HCT116 (cell line): Measurements from ENCODE around the gene DPF1. TPM values are rescaled to one million over a fixed set of nuclear protein-coding genes. Genes with fewer than 3 reads are reported as not detected.

Experiments used
- ATAC-seq: fragments of 200-7000 bp; cut with Tn5 transposase; 2 replicates; pipeline ENCODE4 v1.9.1; 2020; ENCODE audit warnings: mild to moderate bottlenecking, moderate library complexity
- BruUV-seq: library from RNA; stranded (reverse); fragments of 400-500 nt; replicated peaks from 2 replicates; lab custom pipeline; 2021; lab: Mats Ljungman, UMichigan
- CTCF ChIA-PET: fragments of 300-600 bp; sonication (Branson Sonifier 250); formaldehyde crosslinking; loops from one replicate; lab custom pipeline; 2021; ENCODE audit warnings: antibody characterized with exemption; lab: Charles Lee
- POLR2A ChIA-PET: fragments of 300-600, 350-600 bp; sonication (Branson Sonifier 250); formaldehyde crosslinking; loops from one replicate; lab custom pipeline; 2021; ENCODE audit warnings: antibody characterized with exemption; lab: Charles Lee
- RAD21 ChIA-PET, 2 experiments: fragments of 300-600 bp; sonication (Branson Sonifier 250); formaldehyde crosslinking; loops; one replicate each; lab custom pipeline; 2023; ENCODE audit warnings: low total read pairs in 2 of 2; ENCODE audit not compliant: uncharacterized antibody in 2 of 2, unreplicated experiment in 2 of 2, low non-redundant PET in 1 of 2; lab: Charles Lee
- DNase-seq: peaks from one replicate; pipeline ENCODE4 v3.0.0-alpha.2; 2010; ENCODE audit warnings: low read depth, low spot score
- H2AFZ ChIP-seq: fragments of 200-600 bp; shearing (Covaris generic), sonication (generic); 2 replicates; pipeline ENCODE4 v1.6.1; 2017; ENCODE audit warnings: low read depth, mixed run types, mixed read lengths, antibody characterized with exemption, low read length; ENCODE audit not compliant: poor library complexity, severe bottlenecking
- H3K27ac ChIP-seq: 2 replicates; pipeline ENCODE4 v1.5.1; 2012; ENCODE audit warnings: low read depth, low read length
- H3K27me3 ChIP-seq: fragments of 200-600 bp; sonication (generic); 2 replicates; pipeline ENCODE4 v1.6.1; 2016; ENCODE audit warnings: mixed run types, low read length, mixed read lengths; ENCODE audit not compliant: insufficient read depth
- H3K36me3 ChIP-seq, 2 experiments: fragments of 200-500 bp in 1 of 2; fragments of 200-600 bp in 1 of 2; sonication (Bioruptor generic) in 1 of 2; sonication (generic) in 1 of 2; 2 replicates each; pipeline versions ENCODE4 v1.5.1 to v1.6.1; 2014 to 2016; ENCODE audit warnings: low read length in 2 of 2, inconsistent platforms in 1 of 2, mixed read lengths in 1 of 2, mixed run types in 1 of 2; ENCODE audit not compliant: insufficient read depth in 2 of 2, control insufficient read depth in 1 of 2
- H3K4me1 ChIP-seq, 2 experiments: fragments of 200-600 bp in 1 of 2; sonication (generic) in 1 of 2; 2 replicates each; pipeline versions ENCODE4 v1.5.1 to v1.6.1; 2012 to 2017; ENCODE audit warnings: low read length in 2 of 2, inconsistent platforms in 1 of 2, mild to moderate bottlenecking in 1 of 2, mixed read lengths in 1 of 2, mixed run types in 1 of 2, moderate library complexity in 1 of 2; ENCODE audit not compliant: insufficient read depth in 2 of 2, control insufficient read depth in 1 of 2
- H3K4me2 ChIP-seq: fragments of 200-600 bp; sonication (generic); 2 replicates; pipeline ENCODE4 v1.6.1; 2017; ENCODE audit warnings: mixed run types, low read length, mixed read lengths
- H3K4me3 ChIP-seq, 2 experiments: fragments of 200-600 bp in 1 of 2; sonication (generic) in 1 of 2; replicated peaks in 1 of 2; 2 replicates each; pipeline ENCODE4 v1.5.1; 2011 to 2016; ENCODE audit warnings: low read length in 2 of 2, control low read depth in 1 of 2, low read depth in 1 of 2, mild to moderate bottlenecking in 1 of 2, mixed read lengths in 1 of 2, mixed run types in 1 of 2
- H3K79me2 ChIP-seq: fragments of 200-600 bp; sonication (generic); 2 replicates; pipeline ENCODE4 v1.6.1; 2017; ENCODE audit warnings: mild to moderate bottlenecking, mixed run types, low read length, moderate library complexity, mixed read lengths; ENCODE audit not compliant: insufficient read depth
- H3K9ac ChIP-seq: fragments of 200-600 bp; sonication (generic); 2 replicates; pipeline ENCODE4 v1.6.1; 2016; ENCODE audit warnings: low read length, mixed read lengths
- H3K9me2 ChIP-seq: fragments of 200-600 bp; sonication (generic), shearing (Covaris generic); 2 replicates; pipeline ENCODE4 v1.6.1; 2017; ENCODE audit warnings: mixed run types, mild to moderate bottlenecking, moderate library complexity; ENCODE audit not compliant: insufficient read depth
- H3K9me3 ChIP-seq, 2 experiments: fragments of 200-500 bp in 1 of 2; fragments of 200-600 bp in 1 of 2; sonication (Bioruptor generic) in 1 of 2; sonication (generic) in 1 of 2; 2 replicates each; pipeline ENCODE4 v1.6.1; 2014 to 2017; ENCODE audit warnings: low read length in 2 of 2, mixed read lengths in 2 of 2, inconsistent platforms in 1 of 2, low read depth in 1 of 2, mild to moderate bottlenecking in 1 of 2, mixed run types in 1 of 2, moderate library complexity in 1 of 2; ENCODE audit not compliant: control insufficient read depth in 1 of 2, insufficient read depth in 1 of 2
- H4K20me1 ChIP-seq: fragments of 200-600 bp; sonication (generic), shearing (Covaris generic); 2 replicates; pipeline ENCODE4 v1.6.1; 2017; ENCODE audit warnings: mixed run types, mild to moderate bottlenecking, moderate library complexity; ENCODE audit not compliant: insufficient read depth
- EGR1 ChIP-seq: IDR thresholded peaks from 2 replicates; pipeline ENCODE4 v1.6.1; 2012; ENCODE audit warnings: low read depth
- ELF1 ChIP-seq: IDR thresholded peaks from 2 replicates; pipeline ENCODE4 v1.6.1; 2012; ENCODE audit warnings: low read depth, borderline replicate concordance
- RAD21 ChIP-seq: IDR thresholded peaks from 2 replicates; pipeline ENCODE4 v1.6.1; 2012; ENCODE audit warnings: low read depth, mild to moderate bottlenecking
- SP1 ChIP-seq: IDR thresholded peaks from 2 replicates; pipeline ENCODE4 v1.6.1; 2012; ENCODE audit warnings: low read depth
- SRF ChIP-seq: IDR thresholded peaks from 2 replicates; pipeline ENCODE4 v1.6.1; 2012; ENCODE audit warnings: low read depth
- TCF7L2 ChIP-seq: IDR thresholded peaks from 2 replicates; pipeline ENCODE4 v1.7.0; 2011; ENCODE audit warnings: borderline replicate concordance, inconsistent platforms; ENCODE audit not compliant: insufficient read depth, insufficient read length; ENCODE audit errors: extremely low read depth
- intact Hi-C: fragments of 100-400 bp; cut with micrococcal nuclease; formaldehyde crosslinking; loops from 2 replicates; pipeline ENCODE4 v1.10.0; 2022
- total RNA-seq: library from RNA; stranded (reverse); gene quantifications from one replicate; pipeline ENCODE4 v1.2.1, GENCODE V29; 2021; ENCODE audit not compliant: unreplicated experiment
- TF ChIP-seq, protein P1 (sequence below), 3 experiments: fragments of 200-600 bp in 1 of 3; sonication (generic) in 1 of 3; IDR thresholded peaks in 2 of 3; conservative IDR thresholded peaks in 1 of 3; 2 replicates each; pipeline ENCODE4 v1.5.1; 2012 to 2017; ENCODE audit warnings: low read depth in 2 of 3, low read length in 2 of 3, antibody characterized with exemption in 1 of 3, borderline replicate concordance in 1 of 3, control low read depth in 1 of 3, mild to moderate bottlenecking in 1 of 3, mixed read lengths in 1 of 3, mixed run types in 1 of 3, moderate library complexity in 1 of 3; ENCODE audit not compliant: insufficient read depth in 1 of 3

DPF1 gene
- total RNA-seq, 1 experiment from 2014 or later, result 9.7 TPM

DNA sequence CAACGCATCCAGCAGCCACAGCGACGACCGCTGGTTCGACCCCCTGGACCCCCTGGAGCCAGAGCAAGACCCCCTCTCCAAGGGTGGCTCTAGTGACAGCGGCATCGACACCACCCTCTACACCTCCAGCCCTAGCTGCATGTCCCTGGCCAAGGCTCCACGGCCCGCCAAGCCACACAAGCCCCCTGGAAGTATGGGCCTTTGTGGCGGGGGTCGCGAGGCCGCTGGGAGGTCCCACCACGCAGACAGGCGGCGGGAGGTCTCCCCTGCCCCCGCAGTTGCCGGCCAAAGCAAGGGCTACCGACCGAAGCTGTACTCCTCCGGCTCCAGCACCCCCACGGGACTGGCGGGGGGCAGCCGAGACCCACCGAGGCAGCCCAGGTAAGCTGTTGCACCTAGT, 59.5 kb downstream of the DPF1 start:
- Histone ChIP-seq H3K27ac (no peak overlapping the region), H3K9me3 (peaks cover 8 to 12% of the 10 kb centered on the region in 2 experiments; a peak in 2 of 4 replicates), H3K4me1 (no peaks in the 10 kb centered on the region), H3K79me2 (no peaks in the 10 kb centered on the region), H2AFZ (no peak overlapping the region), H3K9me2 (no peaks in the 10 kb centered on the region), H4K20me1 (no peaks in the 10 kb centered on the region), H3K4me3 (no peak overlapping the region), H3K27me3 (no peaks in the 10 kb centered on the region), H3K9ac (no peak overlapping the region), H3K36me3 (peaks cover 3 to 19% of the 10 kb centered on the region in 2 experiments; a peak in 3 of 4 replicates), H3K4me2 (no peak overlapping the region)
- CTCF ChIA-PET, result no interaction called here
- intact Hi-C loops, result no loop called here
- TF ChIP-seq TCF7L2 (no peak), RAD21 (no peak), SRF (no peak), SP1 (no peak), EGR1 (no peak), ELF1 (no peak)
- TF ChIP-seq, protein P1, sequence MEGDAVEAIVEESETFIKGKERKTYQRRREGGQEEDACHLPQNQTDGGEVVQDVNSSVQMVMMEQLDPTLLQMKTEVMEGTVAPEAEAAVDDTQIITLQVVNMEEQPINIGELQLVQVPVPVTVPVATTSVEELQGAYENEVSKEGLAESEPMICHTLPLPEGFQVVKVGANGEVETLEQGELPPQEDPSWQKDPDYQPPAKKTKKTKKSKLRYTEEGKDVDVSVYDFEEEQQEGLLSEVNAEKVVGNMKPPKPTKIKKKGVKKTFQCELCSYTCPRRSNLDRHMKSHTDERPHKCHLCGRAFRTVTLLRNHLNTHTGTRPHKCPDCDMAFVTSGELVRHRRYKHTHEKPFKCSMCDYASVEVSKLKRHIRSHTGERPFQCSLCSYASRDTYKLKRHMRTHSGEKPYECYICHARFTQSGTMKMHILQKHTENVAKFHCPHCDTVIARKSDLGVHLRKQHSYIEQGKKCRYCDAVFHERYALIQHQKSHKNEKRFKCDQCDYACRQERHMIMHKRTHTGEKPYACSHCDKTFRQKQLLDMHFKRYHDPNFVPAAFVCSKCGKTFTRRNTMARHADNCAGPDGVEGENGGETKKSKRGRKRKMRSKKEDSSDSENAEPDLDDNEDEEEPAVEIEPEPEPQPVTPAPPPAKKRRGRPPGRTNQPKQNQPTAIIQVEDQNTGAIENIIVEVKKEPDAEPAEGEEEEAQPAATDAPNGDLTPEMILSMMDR (IDR thresholded peaks at IDR 0.05 in 2 of 3, conservative IDR thresholded peaks at IDR 0.05 in 1 of 3; ENCODE audit: borderline replicate concordance in 1 of 3, insufficient read depth in 1 of 3, low read depth in 2 of 3, low read length in 2 of 3), result no peak
- DNase-seq (no peak), ATAC-seq (no peak)
- POLR2A ChIA-PET, result no interaction called here
- no TSS peak for BruUV-seq
- RAD21 ChIA-PET, result no interaction called here
